Effector CD4-positive, alpha-beta T cell (primary cell): ENCODE measurements around the gene PHKA2.

Experiments used
- DNase-seq: peaks from one replicate; pipeline ENCODE4 v3.0.0-alpha.2; 2020

Gene PHKA2

GRCh38 chrX:18974993-18975392, 8.9 kb downstream of the PHKA2 start:
- DNase-seq, result no peak

- no peak for DNase-seq
These were observed 10.3 kb downstream of the PHKA2 start for GRCh38 chrX:18973527-18974192.

- DNase-seq, result no peak
These were observed 12.4 kb downstream of the PHKA2 start for GRCh38 chrX:18971506-18971905.

GRCh38 chrX:18970465-18970864, 13.4 kb downstream of the PHKA2 start:
- DNase-seq, result no peak

GRCh38 chrX:18966624-18967023, 17.3 kb downstream of the PHKA2 start:
- DNase-seq, result no peak

- DNase-seq, result no peak
These were observed 19.0 kb downstream of the PHKA2 start for GRCh38 chrX:18964901-18965300.

- no peak for DNase-seq
These were observed 19.9 kb downstream of the PHKA2 start for GRCh38 chrX:18964026-18964425.

GRCh38 chrX:18962329-18962728, 21.6 kb downstream of the PHKA2 start:
- DNase-seq, result no peak

GRCh38 chrX:18961686-18962085, 22.2 kb downstream of the PHKA2 start:
- no peak for DNase-seq

- no peak for DNase-seq
These were observed 27.4 kb downstream of the PHKA2 start for GRCh38 chrX:18956303-18957032.

- DNase-seq, result no peak
These were observed 28.2 kb downstream of the PHKA2 start for GRCh38 chrX:18955676-18956075.

GRCh38 chrX:18951032-18951431, 32.9 kb downstream of the PHKA2 start:
- DNase-seq, result no peak

- no peak for DNase-seq
These were observed 34.0 kb downstream of the PHKA2 start for GRCh38 chrX:18949944-18950301.

- DNase-seq, result no peak
These were observed 34.5 kb downstream of the PHKA2 start for GRCh38 chrX:18949291-18949943.

GRCh38 chrX:18946611-18947010, 37.3 kb downstream of the PHKA2 start:
- DNase-seq, result no peak

GRCh38 chrX:18946157-18946556, 37.8 kb downstream of the PHKA2 start:
- no peak for DNase-seq

- DNase-seq, result no peak
These were observed 38.4 kb downstream of the PHKA2 start for GRCh38 chrX:18945483-18945882.

GRCh38 chrX:18944482-18944881, 39.4 kb downstream of the PHKA2 start:
- no peak for DNase-seq

GRCh38 chrX:18941896-18942295, 42.0 kb downstream of the PHKA2 start:
- DNase-seq, result no peak

GRCh38 chrX:18938710-18939109, 45.2 kb downstream of the PHKA2 start:
- no peak for DNase-seq

- DNase-seq, result no peak
These were observed 46.7 kb downstream of the PHKA2 start for GRCh38 chrX:18937173-18937572.

- no peak for DNase-seq
These were observed 48.0 kb downstream of the PHKA2 start for GRCh38 chrX:18935893-18936292.

- no peak for DNase-seq
These were observed 49.2 kb downstream of the PHKA2 start for GRCh38 chrX:18934708-18935107.

GRCh38 chrX:18933617-18934016, 50.3 kb downstream of the PHKA2 start:
- no peak for DNase-seq
